Prostate gland (tissue), 2 donors: ENCODE results near the gene RHEB. TPM values are rescaled to one million over a fixed set of nuclear protein-coding genes. Genes with fewer than 3 reads are reported as not detected.

ENCODE experiments used
- DNase-seq: peaks from one replicate; pipeline ENCODE4 v3.0.0-alpha.2; 2019; ENCODE audit warnings: low spot score
- H3K27ac ChIP-seq, 2 donors: fragments of 200-600 bp; sonication (generic); 2 replicates each; pipeline ENCODE4 v1.5.1; 2017 to 2019
- H3K27me3 ChIP-seq: fragments of 200-600 bp; sonication (generic); replicated peaks from 2 replicates; pipeline ENCODE4 v1.5.1; 2019; ENCODE audit not compliant: insufficient read depth
- H3K36me3 ChIP-seq, 2 donors: fragments of 200-600 bp; sonication (generic); 1 replicate in 1 of 2; 2 replicates in 1 of 2; pipeline versions ENCODE4 v1.5.1 to v1.8.1; 2017 to 2019
- H3K4me1 ChIP-seq: fragments of 200-600 bp; sonication (generic); replicated peaks from 2 replicates; pipeline ENCODE4 v1.5.1; 2019
- H3K4me3 ChIP-seq, 2 donors: fragments of 200-600 bp; sonication (generic); 2 replicates each; pipeline ENCODE4 v1.5.1; 2017 to 2019
- H3K9me3 ChIP-seq: fragments of 200-600 bp; sonication (generic); 2 replicates; pipeline ENCODE4 v1.5.1; 2017
- POLR2A ChIP-seq: fragments of 450-650 bp; IDR thresholded peaks from one replicate; pipeline ENCODE4 v1.6.1; 2016; ENCODE audit warnings: antibody characterized with exemption, mild to moderate bottlenecking
- POLR2AphosphoS5 ChIP-seq: sonication (generic); formaldehyde crosslinking; IDR thresholded peaks from one replicate; pipeline ENCODE4 v1.6.1; 2017; ENCODE audit warnings: antibody characterized with exemption
- WGBS: methylation state at CpG from one replicate; pipeline ENCODE4 v1.1.5; 2018; 5-methylcytosine and 5-hydroxymethylcytosine counted together
- intact Hi-C: fragments of 100-400 bp; cut with DNase I; formaldehyde crosslinking; loops from one replicate; pipeline ENCODE4 v1.14.2; 2022
- total RNA-seq, 2 donors: library from RNA; depleted of rRNA; stranded (reverse); fragments of >200 nt; gene quantifications; one replicate each; pipeline ENCODE4 v1.1.0, GENCODE V29; 2016
- TF ChIP-seq, protein P1 (sequence below), 4 experiments: fragments of 200-600 bp in 2 of 4; fragments of 450-650 bp in 2 of 4; sonication (generic) in 2 of 4; IDR thresholded peaks; 1 replicate in 3 of 4; 2 replicates in 1 of 4; pipeline ENCODE4 v1.5.1; 2016 to 2019; ENCODE audit warnings: antibody characterized with exemption in 4 of 4, mild to moderate bottlenecking in 2 of 4, moderate library complexity in 2 of 4

The RHEB gene
- total RNA-seq, 2 donors from 2014 or later, result 59.3 to 63.1 TPM

DNA sequence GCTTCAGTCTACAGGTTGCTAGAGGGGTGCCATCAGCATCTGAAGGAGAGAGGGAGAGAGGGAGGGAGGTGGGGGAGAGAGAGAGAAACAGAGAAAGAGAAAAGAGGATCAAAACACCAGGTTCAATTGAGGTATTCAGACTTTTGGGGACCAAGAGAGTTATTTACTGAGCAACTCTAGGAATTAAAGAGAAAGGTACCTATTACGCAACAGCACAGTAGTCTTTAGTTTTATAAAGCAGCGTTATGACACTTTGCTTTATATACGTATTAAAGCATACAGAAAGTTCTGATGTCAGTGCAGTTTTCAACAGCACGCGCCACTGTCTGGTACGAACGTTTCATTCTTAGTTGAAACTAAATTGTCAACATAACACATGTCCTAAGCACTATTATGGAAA, 41.8 kb downstream of the RHEB start:
- no peak for DNase-seq
- 87% methylated on average over 7 of the region's 7 CpGs for WGBS
- H3K27ac ChIP-seq, result no peak overlapping the region
- no peaks in the 10 kb centered on the region for H3K9me3 ChIP-seq
- no peak overlapping the region for H3K4me3 ChIP-seq
- H3K36me3 ChIP-seq, result no peaks in the 10 kb centered on the region
- no peaks in the 10 kb centered on the region for H3K4me1 ChIP-seq
- H3K27me3 ChIP-seq, result no peaks in the 10 kb centered on the region
- TF ChIP-seq, protein P1, sequence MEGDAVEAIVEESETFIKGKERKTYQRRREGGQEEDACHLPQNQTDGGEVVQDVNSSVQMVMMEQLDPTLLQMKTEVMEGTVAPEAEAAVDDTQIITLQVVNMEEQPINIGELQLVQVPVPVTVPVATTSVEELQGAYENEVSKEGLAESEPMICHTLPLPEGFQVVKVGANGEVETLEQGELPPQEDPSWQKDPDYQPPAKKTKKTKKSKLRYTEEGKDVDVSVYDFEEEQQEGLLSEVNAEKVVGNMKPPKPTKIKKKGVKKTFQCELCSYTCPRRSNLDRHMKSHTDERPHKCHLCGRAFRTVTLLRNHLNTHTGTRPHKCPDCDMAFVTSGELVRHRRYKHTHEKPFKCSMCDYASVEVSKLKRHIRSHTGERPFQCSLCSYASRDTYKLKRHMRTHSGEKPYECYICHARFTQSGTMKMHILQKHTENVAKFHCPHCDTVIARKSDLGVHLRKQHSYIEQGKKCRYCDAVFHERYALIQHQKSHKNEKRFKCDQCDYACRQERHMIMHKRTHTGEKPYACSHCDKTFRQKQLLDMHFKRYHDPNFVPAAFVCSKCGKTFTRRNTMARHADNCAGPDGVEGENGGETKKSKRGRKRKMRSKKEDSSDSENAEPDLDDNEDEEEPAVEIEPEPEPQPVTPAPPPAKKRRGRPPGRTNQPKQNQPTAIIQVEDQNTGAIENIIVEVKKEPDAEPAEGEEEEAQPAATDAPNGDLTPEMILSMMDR (IDR thresholded peaks at IDR 0.05), result no peak
- TF ChIP-seq POLR2AphosphoS5 (no peak), POLR2A (no peak)
- intact Hi-C loops, result no loop called here

DNA sequence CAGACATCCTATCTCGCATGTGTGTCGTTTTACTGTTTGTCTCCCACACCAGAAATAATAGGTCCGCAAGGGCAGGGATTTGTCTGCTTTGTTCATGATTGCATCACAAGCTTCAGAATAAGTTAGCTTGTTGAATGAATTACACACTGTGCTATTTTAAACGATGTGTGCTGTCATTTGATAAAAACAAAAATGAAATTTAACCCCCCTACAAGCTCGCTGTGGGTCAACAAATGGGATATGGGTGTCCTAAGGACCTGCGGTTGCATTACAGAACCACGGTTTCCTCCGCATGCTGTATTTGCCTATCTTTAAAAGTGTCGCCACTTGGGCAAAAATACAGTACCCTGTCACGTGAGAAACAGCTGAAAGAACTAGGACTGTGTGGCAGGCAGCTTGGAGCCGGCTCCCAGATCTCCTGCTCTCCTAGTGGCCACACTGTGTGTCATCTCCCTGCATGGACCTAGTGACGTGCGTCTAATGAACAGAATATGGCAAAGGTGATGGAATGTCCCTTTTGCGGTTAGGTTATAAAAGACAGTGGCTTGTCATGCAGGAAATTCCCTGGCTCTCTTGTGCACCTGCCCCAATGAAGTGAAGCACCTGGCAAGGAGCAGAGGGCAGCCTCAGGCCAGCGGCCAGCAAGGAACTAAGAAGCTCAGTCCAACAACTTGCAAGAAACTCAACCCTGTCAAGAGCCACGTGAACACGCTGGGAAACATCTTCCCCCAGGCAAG, 46.9 kb downstream of the RHEB start:
- no peaks in the 10 kb centered on the region for H3K36me3 ChIP-seq

DNA sequence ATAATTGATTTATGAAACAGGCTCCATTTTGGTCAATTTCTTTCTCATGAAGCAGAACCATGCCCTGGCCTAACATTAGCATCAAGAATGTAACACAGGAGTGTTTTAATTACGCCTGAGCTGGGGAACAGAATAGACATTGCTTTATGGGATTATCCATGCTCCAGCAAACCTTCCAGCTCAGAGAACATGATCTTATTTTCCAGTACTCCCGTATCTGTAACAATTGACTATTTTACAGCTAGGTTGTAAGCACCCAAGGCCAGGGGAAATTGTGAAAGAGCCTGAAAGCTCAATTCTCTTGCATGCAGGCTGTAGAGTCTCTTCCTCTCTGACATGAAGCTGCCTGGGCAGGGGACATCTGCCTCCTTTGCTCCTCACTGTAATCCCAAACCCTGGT, 49.0 kb downstream of the RHEB start:
- H3K4me1 ChIP-seq, result no peaks in the 10 kb centered on the region
- TF ChIP-seq, protein P1 (IDR thresholded peaks at IDR 0.05), result no peak
- TF ChIP-seq POLR2A (no peak), POLR2AphosphoS5 (no peak)
- intact Hi-C loops, result no loop called here
- WGBS, result 84% methylated on average over 2 of the region's 2 CpGs
- H3K27ac ChIP-seq, result no peak overlapping the region
- no peaks in the 10 kb centered on the region for H3K9me3 ChIP-seq
- H3K4me3 ChIP-seq, result no peak overlapping the region
- no peaks in the 10 kb centered on the region for H3K27me3 ChIP-seq
- no peak for DNase-seq
- H3K36me3 ChIP-seq, result no peaks in the 10 kb centered on the region

More for the DNA sequence above, 46.9 kb downstream of the RHEB start:
- no peak for DNase-seq
- H3K27me3 ChIP-seq, result no peaks in the 10 kb centered on the region
- 80% methylated on average over 17 of the region's 17 CpGs for WGBS
- no peak overlapping the region for H3K4me3 ChIP-seq
- intact Hi-C loops, result no loop called here
- H3K4me1 ChIP-seq, result no peaks in the 10 kb centered on the region
- no peak overlapping the region for H3K27ac ChIP-seq
- H3K9me3 ChIP-seq, result no peaks in the 10 kb centered on the region
- TF ChIP-seq, protein P1 (IDR thresholded peaks at IDR 0.05), result no peak
- TF ChIP-seq POLR2A (no peak), POLR2AphosphoS5 (no peak)

DNA sequence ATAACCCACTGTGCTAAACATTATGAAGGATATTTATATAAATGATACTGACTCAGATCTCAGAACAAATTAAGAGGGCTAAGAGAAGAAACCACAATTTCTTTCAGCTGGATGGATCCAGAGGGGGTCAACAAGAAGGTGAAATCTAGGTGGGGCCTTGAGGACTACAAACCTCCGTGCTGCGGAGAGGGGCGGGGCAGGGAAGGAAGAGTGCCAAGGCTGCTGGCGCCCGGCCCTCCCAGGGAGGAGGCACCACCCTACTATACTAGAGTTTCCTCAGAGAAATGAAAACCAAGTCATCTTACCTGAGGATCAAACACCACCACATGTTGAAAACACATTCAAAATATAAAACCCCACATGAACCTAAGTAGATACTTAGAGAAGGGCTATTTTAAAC, 50.4 kb downstream of the RHEB start:
- H3K36me3 ChIP-seq, result peaks cover 0 to 2% of the 10 kb centered on the region in 2 donors
- no peak for DNase-seq
- H3K27me3 ChIP-seq, result no peaks in the 10 kb centered on the region
- 50% methylated on average over 5 of the region's 5 CpGs for WGBS
- H3K9me3 ChIP-seq, result no peaks in the 10 kb centered on the region
- H3K27ac ChIP-seq, result no peak overlapping the region
- intact Hi-C loops, result loop anchor here (10.0 kb wide), 1 partner anchor 156 kb away; no protein-coding TSS in a partner anchor
- no peaks in the 10 kb centered on the region for H3K4me1 ChIP-seq
- H3K4me3 ChIP-seq, result no peak overlapping the region
- TF ChIP-seq POLR2AphosphoS5 (no peak), POLR2A (no peak)
- TF ChIP-seq, protein P1 (IDR thresholded peaks at IDR 0.05), result no peak
